GM18526 (cell line): ENCODE results near the gene CLBA1.

Experiments used
- POLR2A ChIP-seq: IDR thresholded peaks from 3 replicates; pipeline ENCODE4 v1.6.1; 2011; ENCODE audit not compliant: insufficient read length; ENCODE audit errors: extremely low read depth

The CLBA1 gene

GRCh38 chr14:105012171-105012985 lies 26.8 kb downstream of the CLBA1 start:
- TF ChIP-seq POLR2A = no peak

DNA sequence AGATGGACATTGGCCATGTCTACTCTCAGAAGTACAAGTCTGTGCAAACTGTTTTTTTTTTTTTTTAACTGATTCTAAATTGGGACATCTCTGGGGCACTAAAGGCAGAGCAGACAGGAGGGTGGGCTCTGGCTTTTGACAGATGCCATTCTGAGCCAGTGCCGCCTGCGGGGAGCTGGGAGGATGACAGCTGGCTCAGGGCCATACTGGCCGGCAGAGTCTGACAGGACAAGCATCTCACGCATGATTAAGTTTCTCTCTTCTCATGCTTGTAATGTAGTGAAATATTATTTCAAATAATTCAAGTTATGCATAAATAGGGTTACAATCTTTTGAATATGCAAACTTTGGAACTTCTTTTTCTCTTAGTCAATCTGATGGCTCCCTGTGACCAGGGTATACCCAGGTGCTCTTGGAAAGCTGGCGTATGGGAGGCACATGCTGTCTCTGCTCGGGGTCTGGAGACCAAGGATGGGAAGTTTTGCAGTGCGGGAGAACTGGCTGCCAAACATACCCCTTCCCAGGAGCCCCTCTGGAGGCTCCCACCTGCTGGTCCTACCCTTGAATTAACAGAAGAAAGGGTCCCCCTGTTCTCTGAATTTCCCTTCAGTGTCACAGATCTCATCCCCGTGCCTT lies 27.7 kb downstream of the CLBA1 start:
- TF ChIP-seq POLR2A = no peak

DNA sequence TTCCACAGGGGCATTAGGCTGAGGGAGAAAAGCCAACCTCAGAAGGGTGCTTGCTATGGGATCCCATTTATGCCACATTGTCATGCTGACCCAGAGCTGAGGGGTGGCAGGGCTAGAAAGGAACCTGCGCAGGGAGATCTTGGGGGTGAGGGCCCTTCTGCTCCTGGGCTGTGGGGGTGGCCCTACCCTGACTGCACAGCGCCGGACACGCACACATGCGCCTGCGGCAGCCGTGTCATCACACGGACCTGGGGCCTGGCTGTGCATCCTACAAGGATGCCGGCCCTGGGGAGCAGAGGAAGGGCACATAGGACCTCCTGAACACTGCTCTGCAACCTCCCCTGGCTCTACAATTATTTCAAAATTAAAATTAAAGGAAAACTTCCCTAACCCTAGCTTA lies 28.4 kb downstream of the CLBA1 start:
- no peak for TF ChIP-seq POLR2A

DNA sequence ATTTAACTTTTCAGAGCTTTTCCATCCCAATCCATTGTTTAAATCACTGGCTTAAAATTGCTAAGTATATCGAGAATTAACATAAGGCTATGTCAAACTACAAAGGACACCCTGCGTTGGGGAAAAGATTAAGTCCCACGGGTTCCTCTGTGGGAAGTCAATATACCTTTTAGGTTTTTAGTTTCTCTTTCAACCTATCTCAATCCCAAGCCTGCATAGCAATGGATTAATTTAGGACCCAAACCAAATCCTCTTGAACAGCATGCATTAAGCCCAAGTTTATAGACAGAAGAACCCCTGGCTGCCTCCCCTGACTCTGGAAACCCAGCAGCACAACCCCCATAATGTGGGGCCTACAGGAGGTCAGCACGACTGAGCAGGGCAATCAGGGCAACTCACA lies 29.0 kb downstream of the CLBA1 start:
- TF ChIP-seq POLR2A = no peak

DNA sequence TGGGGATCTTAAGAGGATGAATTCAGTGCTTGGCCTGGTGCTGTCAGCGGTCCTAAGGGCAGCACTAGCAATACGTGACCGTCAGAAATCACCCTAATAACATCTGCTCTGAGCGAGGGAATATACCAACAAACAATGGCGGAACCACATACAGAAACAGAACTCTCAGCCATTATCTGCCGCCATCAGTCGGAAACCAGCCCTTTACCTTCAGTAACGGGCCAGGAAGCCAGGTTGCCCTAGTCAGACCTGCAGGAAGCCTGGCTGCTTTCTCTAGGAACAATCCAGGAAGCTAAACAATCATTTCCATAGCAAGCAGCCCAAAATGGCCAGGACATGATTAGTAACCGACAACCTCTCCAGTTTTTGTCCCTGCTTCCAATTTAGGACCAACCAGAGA lies 29.7 kb downstream of the CLBA1 start:
- no peak for TF ChIP-seq POLR2A

DNA sequence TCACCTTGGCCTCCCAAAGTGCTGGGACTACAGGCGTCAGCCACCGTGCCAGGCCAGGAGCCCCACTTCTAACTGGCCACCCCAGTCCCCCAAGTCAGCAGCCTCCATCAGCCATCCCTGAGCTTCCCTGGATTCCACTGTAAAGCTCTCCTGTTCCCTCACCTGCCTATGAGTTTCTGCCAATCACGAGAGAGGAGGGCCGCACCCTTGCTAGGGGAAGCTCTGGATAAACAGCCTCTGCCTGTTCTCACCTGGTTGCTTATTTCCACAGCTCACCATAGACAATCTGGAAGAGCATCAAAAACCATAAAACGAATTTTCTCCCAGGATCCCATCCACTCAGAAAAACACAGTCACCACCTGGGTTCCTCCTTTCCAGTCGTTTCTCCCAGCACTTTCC lies 30.3 kb downstream of the CLBA1 start:
- TF ChIP-seq POLR2A = no peak

DNA sequence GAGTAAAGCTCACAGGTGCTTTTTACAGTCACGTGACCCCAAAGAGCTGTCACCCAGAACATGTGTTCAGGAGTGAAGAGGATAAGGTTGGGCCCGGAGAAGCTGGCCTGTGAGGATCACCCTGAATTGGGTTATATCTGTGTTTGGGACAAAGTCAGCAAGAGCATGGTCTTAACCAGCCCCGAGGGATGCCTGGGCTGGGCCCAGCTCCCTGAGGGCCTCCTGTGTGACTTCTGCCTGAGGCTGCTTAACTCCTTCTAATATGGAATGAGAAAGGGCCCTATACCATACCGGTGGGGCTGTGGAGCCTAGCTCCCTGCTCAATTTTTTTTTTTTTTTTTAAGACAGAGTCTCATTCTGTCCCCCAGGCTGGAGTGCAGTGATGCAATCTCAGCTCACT lies 32.8 kb downstream of the CLBA1 start:
- no peak for TF ChIP-seq POLR2A

- TF ChIP-seq POLR2A = no peak
Observed at GRCh38 chr14:105019861-105020814, 34.5 kb downstream of the CLBA1 start.

DNA sequence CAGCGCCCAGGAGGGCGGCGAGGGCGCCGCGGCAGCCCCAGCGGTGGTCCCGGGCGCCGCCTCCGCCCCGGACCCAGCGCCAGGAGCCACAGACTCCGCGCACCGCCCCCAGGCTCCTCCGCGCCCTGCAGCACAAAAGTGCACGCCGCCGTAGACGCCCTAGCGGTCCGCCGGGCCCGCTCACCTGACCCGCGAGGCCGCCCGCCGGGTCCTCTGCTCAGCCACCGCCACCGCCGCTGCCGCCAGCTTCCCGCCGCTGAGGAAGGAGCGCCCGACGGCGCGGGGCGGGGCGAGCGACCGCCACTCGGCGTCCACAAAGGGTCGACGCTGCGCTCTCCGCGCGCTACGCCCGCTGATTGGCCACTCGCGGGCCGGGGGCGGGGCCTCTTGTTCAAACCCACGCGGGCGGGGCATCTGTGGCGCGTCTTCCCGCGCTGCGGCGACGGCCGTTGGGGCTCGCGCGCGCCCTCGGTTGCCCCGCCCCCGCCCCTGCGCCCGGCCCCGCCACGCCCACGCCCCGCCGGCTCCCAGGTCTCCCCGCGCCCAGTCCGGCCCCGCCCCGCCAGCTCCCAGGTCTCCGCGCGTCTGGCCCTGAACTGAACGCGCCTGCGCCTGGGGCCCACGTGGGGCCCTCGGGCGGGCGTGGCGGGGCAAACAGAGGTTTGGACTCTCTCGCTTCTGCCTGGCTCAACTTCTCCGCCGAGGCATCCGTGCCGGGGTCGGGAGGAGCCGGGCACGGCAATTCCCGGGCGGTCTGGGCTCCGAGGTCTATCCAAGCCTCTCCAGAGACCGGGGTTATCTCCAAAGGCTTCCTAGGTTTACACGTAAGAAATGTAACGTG lies 35.4 kb downstream of the CLBA1 start, which contains the start of gene CDCA4:
Gene CDCA4 (minus strand): TSS at position 269 of the 841 bp plus-strand sequence. CDS start 9,154 bp downstream, outside the sequence.
- peak; percentile 67 for TF ChIP-seq POLR2A

DNA sequence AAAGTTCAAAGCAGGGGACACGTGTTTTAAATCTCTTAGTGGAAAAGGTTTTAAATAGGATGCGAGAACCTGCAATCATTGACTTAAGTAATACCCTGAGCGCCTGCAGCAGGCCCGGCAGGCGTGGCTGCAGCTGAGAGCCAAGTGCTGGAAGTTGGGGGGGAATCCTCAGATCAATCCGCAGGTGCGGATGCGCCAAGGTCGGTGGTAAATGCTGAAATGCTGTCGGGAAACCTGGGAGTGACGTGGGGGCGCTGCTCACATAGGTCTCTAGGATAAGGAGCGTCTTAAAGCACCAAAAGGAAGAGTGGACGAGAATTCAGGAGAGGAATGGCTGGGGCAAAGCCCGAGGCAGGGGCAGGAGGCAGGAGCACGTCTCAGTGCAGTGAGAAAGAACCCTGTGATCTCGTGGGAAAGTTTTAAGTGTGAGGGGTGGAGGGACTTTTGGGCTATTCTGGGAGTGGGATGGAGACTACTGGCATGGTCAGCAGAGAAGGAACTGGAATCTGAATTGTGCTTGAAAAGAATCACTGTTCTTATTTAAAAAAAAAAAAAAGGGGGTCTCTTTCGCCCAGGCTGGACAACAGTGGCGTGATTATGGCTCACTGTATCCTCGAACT lies 36.2 kb downstream of the CLBA1 start:
- TF ChIP-seq POLR2A = no peak

DNA sequence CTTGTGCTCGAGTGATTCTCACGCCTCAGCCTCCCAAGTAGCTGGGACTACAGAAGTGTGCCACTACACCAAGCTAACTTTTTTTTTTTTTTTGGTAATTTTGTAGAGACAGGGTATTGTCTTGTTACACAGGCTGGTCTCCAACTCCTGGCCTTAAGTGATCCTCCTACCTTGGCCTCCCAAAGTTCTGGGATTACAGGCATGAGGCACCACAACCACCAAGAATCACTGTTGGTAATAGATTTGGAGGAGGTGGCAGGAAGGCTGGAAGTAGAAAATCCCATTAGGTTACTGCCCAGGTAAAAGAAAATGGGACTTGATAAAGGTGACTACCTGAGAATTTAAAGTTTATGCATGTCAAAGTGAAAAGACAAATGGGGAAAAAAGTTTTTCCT lies 36.7 kb downstream of the CLBA1 start:
- no peak for TF ChIP-seq POLR2A

GRCh38 chr14:105023144-105023543 lies 37.6 kb downstream of the CLBA1 start:
- no peak for TF ChIP-seq POLR2A

- TF ChIP-seq POLR2A = no peak
Observed at GRCh38 chr14:105023791-105024480, 38.3 kb downstream of the CLBA1 start.

DNA sequence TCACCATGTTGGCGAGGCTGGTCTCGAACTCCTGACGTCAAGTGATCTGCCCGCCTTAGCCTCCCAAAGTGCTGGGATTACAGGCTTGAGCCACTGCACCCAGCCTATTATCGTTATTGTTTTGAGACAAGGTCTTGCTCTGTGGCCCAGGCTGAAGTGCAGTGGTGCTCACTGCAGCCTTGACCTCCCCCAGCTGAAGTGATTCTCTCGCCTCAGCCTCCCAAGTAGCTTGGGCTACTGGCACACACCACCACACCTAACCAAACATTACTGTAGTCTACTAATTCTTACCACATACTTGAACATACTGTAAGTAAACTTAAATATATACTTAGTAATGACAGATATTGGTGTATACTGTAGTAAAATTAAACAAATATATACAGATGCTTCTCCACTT lies 39.8 kb downstream of the CLBA1 start:
- no peak for TF ChIP-seq POLR2A
